Measurements from ENCODE around the gene SDK2.

SDK2 gene

GRCh38 chr17:73650617-73651200, 6.5 kb upstream of the SDK2 start:
- no peak for DNase-seq (ENCODE audit: low read depth)

- no peak for DNase-seq (ENCODE audit: low read depth)
These were observed 5.9 kb upstream of the SDK2 start for GRCh38 chr17:73650140-73650539.

- DNase-seq (ENCODE audit: low read depth) = no peak
These were observed 4.7 kb upstream of the SDK2 start for GRCh38 chr17:73648974-73649373.

GRCh38 chr17:73648543-73648820, 4.2 kb upstream of the SDK2 start:
- no peak for DNase-seq (ENCODE audit: low read depth)

GRCh38 chr17:73647772-73648542, 3.7 kb upstream of the SDK2 start:
- no peak for DNase-seq (ENCODE audit: low read depth)

- DNase-seq (ENCODE audit: low read depth) = no peak
These were observed 3.1 kb upstream of the SDK2 start for GRCh38 chr17:73647301-73647695.

- DNase-seq (ENCODE audit: low read depth) = no peak
These were observed 2.4 kb upstream of the SDK2 start for GRCh38 chr17:73646409-73647300.

GRCh38 chr17:73645050-73645871, 1.0 kb upstream of the SDK2 start:
- peak; percentile 2 for DNase-seq (ENCODE audit: low read depth)

GRCh38 chr17:73643852-73644144, 447 bp downstream of the SDK2 start:
- no peak for DNase-seq (ENCODE audit: low read depth)

- no peak for DNase-seq (ENCODE audit: low read depth)
These were observed 1.0 kb downstream of the SDK2 start for GRCh38 chr17:73643001-73643851.

- DNase-seq (ENCODE audit: low read depth) = no peak
These were observed 1.6 kb downstream of the SDK2 start for GRCh38 chr17:73642659-73643000.

- DNase-seq (ENCODE audit: low read depth) = no peak
These were observed 2.2 kb downstream of the SDK2 start for GRCh38 chr17:73641826-73642600.

GRCh38 chr17:73640691-73641090, 3.6 kb downstream of the SDK2 start:
- no peak for DNase-seq (ENCODE audit: low read depth)

GRCh38 chr17:73639932-73640331, 4.3 kb downstream of the SDK2 start:
- no peak for DNase-seq (ENCODE audit: low read depth)

- no peak for DNase-seq (ENCODE audit: low read depth)
These were observed 4.9 kb downstream of the SDK2 start for GRCh38 chr17:73639322-73639721.

GRCh38 chr17:73638556-73638955, 5.7 kb downstream of the SDK2 start:
- no peak for DNase-seq (ENCODE audit: low read depth)

GRCh38 chr17:73637866-73638265, 6.4 kb downstream of the SDK2 start:
- no peak for DNase-seq (ENCODE audit: low read depth)

- DNase-seq (ENCODE audit: low read depth) = no peak
These were observed 9.0 kb downstream of the SDK2 start for GRCh38 chr17:73635101-73635817.

- DNase-seq (ENCODE audit: low read depth) = no peak
These were observed 9.6 kb downstream of the SDK2 start for GRCh38 chr17:73634629-73635028.

- DNase-seq (ENCODE audit: low read depth) = no peak
These were observed 10.5 kb downstream of the SDK2 start for GRCh38 chr17:73633736-73634135.

All from EH (cell line).